Trophoblast cell (in vitro differentiated cells and primary cell): ENCODE data around the gene YIF1B.

Experiments
- DNase-seq, 2 donors: peaks; one replicate each; pipeline ENCODE4 v3.0.0-alpha.2; 2016
- H2AFZ ChIP-seq: 2 replicates; pipeline ENCODE4 v1.6.1; 2013; ENCODE audit warnings: low read length, moderate library complexity, mild to moderate bottlenecking; ENCODE audit not compliant: insufficient read depth, poor library complexity
- H2AK5ac ChIP-seq: 2 replicates; pipeline ENCODE4 v1.6.1; 2013; ENCODE audit warnings: mild to moderate bottlenecking, low read length
- H2BK120ac ChIP-seq: 2 replicates; pipeline ENCODE4 v1.6.1; 2013; ENCODE audit warnings: low read length, mild to moderate bottlenecking, moderate library complexity; ENCODE audit not compliant: insufficient read depth, poor library complexity
- H2BK12ac ChIP-seq: 2 replicates; pipeline ENCODE4 v1.6.1; 2013; ENCODE audit warnings: mild to moderate bottlenecking, low read length, moderate library complexity
- H2BK5ac ChIP-seq: 2 replicates; pipeline ENCODE4 v1.6.1; 2013; ENCODE audit warnings: low read length, low read depth, moderate library complexity, mild to moderate bottlenecking; ENCODE audit not compliant: poor library complexity
- H3K14ac ChIP-seq: 2 replicates; pipeline ENCODE4 v1.6.1; 2013; ENCODE audit warnings: mild to moderate bottlenecking, low read length
- H3K18ac ChIP-seq: 2 replicates; pipeline ENCODE4 v1.6.1; 2013; ENCODE audit warnings: mild to moderate bottlenecking, low read length
- H3K23ac ChIP-seq: 2 replicates; pipeline ENCODE4 v1.6.1; 2013; ENCODE audit warnings: low read length
- H3K27ac ChIP-seq: 2 replicates; pipeline ENCODE4 v1.5.1; 2013; ENCODE audit warnings: low read depth, mild to moderate bottlenecking, inconsistent platforms, low read length, moderate library complexity
- H3K27me3 ChIP-seq: 2 replicates; pipeline ENCODE4 v1.6.1; 2013; ENCODE audit warnings: inconsistent platforms, mild to moderate bottlenecking, low read length, moderate library complexity; ENCODE audit not compliant: insufficient read depth
- H3K36me3 ChIP-seq, 2 experiments: 1 replicate in 1 of 2; 2 replicates in 1 of 2; pipeline ENCODE4 v1.6.1; 2013; ENCODE audit warnings: low read length in 2 of 2, mild to moderate bottlenecking in 2 of 2, moderate library complexity in 1 of 2; ENCODE audit not compliant: insufficient read depth in 2 of 2, control insufficient read depth in 1 of 2
- H3K4ac ChIP-seq: 2 replicates; pipeline ENCODE4 v1.6.1; 2013; ENCODE audit warnings: low read depth, mild to moderate bottlenecking, low read length, moderate library complexity
- H3K4me1 ChIP-seq, 2 experiments: 1 replicate in 1 of 2; 2 replicates in 1 of 2; pipeline ENCODE4 v1.6.1; 2013; ENCODE audit warnings: low read length in 2 of 2, mild to moderate bottlenecking in 2 of 2, moderate library complexity in 1 of 2; ENCODE audit not compliant: insufficient read depth in 2 of 2, control insufficient read depth in 1 of 2
- H3K4me2 ChIP-seq: 2 replicates; pipeline ENCODE4 v1.6.1; 2013; ENCODE audit warnings: inconsistent platforms, mild to moderate bottlenecking, low read length, moderate library complexity
- H3K4me3 ChIP-seq: 2 replicates; pipeline ENCODE4 v1.5.1; 2013; ENCODE audit warnings: mild to moderate bottlenecking, low read depth, low read length, inconsistent platforms
- H3K79me1 ChIP-seq: one replicate; pipeline ENCODE4 v1.6.1; 2013; ENCODE audit warnings: low read length
- H3K79me2 ChIP-seq: 2 replicates; pipeline ENCODE4 v1.6.1; 2013; ENCODE audit warnings: low read length, mild to moderate bottlenecking; ENCODE audit not compliant: control insufficient read depth, insufficient read depth, poor library complexity
- H3K9ac ChIP-seq: 2 replicates; pipeline ENCODE4 v1.6.1; 2013; ENCODE audit warnings: mild to moderate bottlenecking, low read length
- H3K9me3 ChIP-seq: 2 replicates; pipeline ENCODE4 v1.6.1; 2013; ENCODE audit warnings: low read depth, mild to moderate bottlenecking, control low read depth, inconsistent platforms, low read length; ENCODE audit not compliant: insufficient read depth
- H4K12ac ChIP-seq: 2 replicates; pipeline ENCODE4 v1.6.1; 2013; ENCODE audit warnings: low read depth, mild to moderate bottlenecking, low read length, moderate library complexity
- H4K8ac ChIP-seq: 2 replicates; pipeline ENCODE4 v1.6.1; 2013; ENCODE audit warnings: low read depth, mild to moderate bottlenecking, low read length, moderate library complexity
- H4K91ac ChIP-seq: one replicate; pipeline ENCODE4 v1.6.1; 2013; ENCODE audit warnings: low read depth, mild to moderate bottlenecking, low read length, moderate library complexity
- WGBS: extraction: QIAGEN DNeasy Blood & Tissue Kit; methylation state at CpG from one replicate; pipeline ENCODE4 v1.1.7; 2013; ENCODE audit warnings: missing lambda C conversion rate; ENCODE audit not compliant: insufficient read length, insufficient coverage; ENCODE audit errors: extremely low coverage; 5-methylcytosine and 5-hydroxymethylcytosine counted together

YIF1B gene

DNA sequence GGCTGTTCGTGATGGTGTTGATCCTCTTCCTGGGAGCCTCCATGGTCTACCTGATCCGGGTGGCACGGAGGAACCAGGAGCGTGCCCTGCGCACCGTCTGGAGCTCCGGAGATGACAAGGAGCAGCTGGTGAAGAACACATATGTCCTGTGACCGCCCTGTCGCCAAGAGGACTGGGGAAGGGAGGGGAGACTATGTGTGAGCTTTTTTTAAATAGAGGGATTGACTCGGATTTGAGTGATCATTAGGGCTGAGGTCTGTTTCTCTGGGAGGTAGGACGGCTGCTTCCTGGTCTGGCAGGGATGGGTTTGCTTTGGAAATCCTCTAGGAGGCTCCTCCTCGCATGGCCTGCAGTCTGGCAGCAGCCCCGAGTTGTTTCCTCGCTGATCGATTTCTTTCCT, 23.9 kb downstream of the YIF1B start:
- Histone ChIP-seq H3K14ac (peak overlapping the region; percentile 21), H3K9me3 (peaks cover 2% of the 10 kb centered on the region), H3K4me2 (no peak overlapping the region), H4K91ac (no peak overlapping the region), H3K79me1 (no peaks in the 10 kb centered on the region), H2AFZ (no peak overlapping the region), H4K8ac (peak overlapping the region; percentile 10), H2AK5ac (peak overlapping the region; percentile 9), H4K12ac (no peak overlapping the region), H3K23ac (no peak overlapping the region), H3K18ac (peak overlapping the region; percentile 70), H3K4me1 (peaks cover 0 to 4% of the 10 kb centered on the region in 2 experiments), H3K9ac (no peak overlapping the region), H3K4ac (no peak overlapping the region), H2BK5ac (no peak overlapping the region), H3K27ac (no peak overlapping the region), H3K27me3 (no peaks in the 10 kb centered on the region), H3K4me3 (no peak overlapping the region), H2BK120ac (peak overlapping the region; percentile 25), H3K79me2 (no peaks in the 10 kb centered on the region), H3K36me3 (peaks cover 55 to 64% of the 10 kb centered on the region in 2 experiments), H2BK12ac (no peak overlapping the region)
- no peak for DNase-seq
- no CpG with 5 or more reads among the region's 15 CpGs for WGBS

DNA sequence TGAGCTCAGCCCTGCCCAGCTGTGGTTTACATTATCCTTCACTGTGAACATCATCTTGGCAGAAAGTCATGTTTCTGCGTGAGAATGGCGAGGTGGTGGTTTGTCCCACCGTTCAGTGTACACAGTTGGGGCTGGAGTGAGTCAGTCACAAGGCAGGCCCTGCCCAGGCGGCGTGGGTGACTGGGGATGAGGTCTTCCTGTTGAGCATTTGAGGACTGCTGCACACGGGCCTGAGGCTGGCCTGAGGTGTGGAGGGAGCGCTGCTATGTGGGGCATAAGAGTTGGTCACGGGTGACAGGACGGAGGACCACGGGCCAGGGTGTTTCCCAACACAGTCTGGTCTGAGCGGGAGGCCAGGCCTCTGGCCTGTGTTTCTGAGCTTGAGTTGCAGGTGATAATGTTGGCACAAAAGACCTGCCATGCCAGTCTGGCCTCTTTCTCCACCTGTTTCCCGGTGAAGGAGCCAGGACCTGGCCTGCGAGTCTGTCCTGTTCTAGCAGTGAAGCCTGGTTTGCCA, 25.1 kb downstream of the YIF1B start:
- WGBS, result no CpG with 5 or more reads among the region's 13 CpGs
- no peak overlapping the region for H2AFZ ChIP-seq
- no peak overlapping the region for H3K14ac ChIP-seq

DNA sequence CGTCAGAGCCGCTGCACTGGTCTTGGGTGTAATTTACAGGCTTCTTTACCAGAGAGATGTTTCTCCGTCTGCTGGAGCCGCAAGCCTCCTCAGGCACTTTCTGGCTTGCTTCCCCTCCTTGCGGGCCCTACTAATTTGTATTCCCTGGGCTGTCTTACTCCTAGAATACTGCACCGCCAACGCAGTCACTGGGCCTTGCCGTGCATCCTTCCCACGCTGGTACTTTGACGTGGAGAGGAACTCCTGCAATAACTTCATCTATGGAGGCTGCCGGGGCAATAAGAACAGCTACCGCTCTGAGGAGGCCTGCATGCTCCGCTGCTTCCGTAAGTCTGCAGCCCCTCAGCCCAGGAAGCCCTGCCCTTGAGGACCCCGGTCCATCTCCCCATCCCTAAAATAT, 25.8 kb downstream of the YIF1B start:
- H3K14ac ChIP-seq, result no peak overlapping the region
- no peak overlapping the region for H3K18ac ChIP-seq
- no peak overlapping the region for H2BK12ac ChIP-seq
- DNase-seq, result no peak
- H3K4me1 ChIP-seq, result peaks cover 0 to 4% of the 10 kb centered on the region in 2 experiments
- H3K9ac ChIP-seq, result no peak overlapping the region
- no CpG with 5 or more reads among the region's 15 CpGs for WGBS
- no peak overlapping the region for H4K12ac ChIP-seq
- H3K36me3 ChIP-seq, result peaks cover 66 to 76% of the 10 kb centered on the region in 2 experiments
- H4K8ac ChIP-seq, result no peak overlapping the region
- no peak overlapping the region for H2BK120ac ChIP-seq
- no peak overlapping the region for H2AK5ac ChIP-seq
- H3K79me1 ChIP-seq, result no peaks in the 10 kb centered on the region
- no peak overlapping the region for H2AFZ ChIP-seq
- no peak overlapping the region for H2BK5ac ChIP-seq
- H3K23ac ChIP-seq, result no peak overlapping the region
- H3K27ac ChIP-seq, result no peak overlapping the region
- H3K4me3 ChIP-seq, result no peak overlapping the region
- peaks cover 3% of the 10 kb centered on the region for H3K79me2 ChIP-seq
- H3K9me3 ChIP-seq, result peaks cover 2% of the 10 kb centered on the region
- H3K4me2 ChIP-seq, result no peak overlapping the region
- H3K4ac ChIP-seq, result no peak overlapping the region
- H3K27me3 ChIP-seq, result no peaks in the 10 kb centered on the region
- no peak overlapping the region for H4K91ac ChIP-seq

More for the DNA sequence above, 25.1 kb downstream of the YIF1B start:
- no peak overlapping the region for H3K23ac ChIP-seq
- no peak overlapping the region for H2BK12ac ChIP-seq
- H2BK5ac ChIP-seq, result no peak overlapping the region
- no peak overlapping the region for H2BK120ac ChIP-seq
- H3K27me3 ChIP-seq, result no peaks in the 10 kb centered on the region
- no peak overlapping the region for H3K27ac ChIP-seq
- no peak overlapping the region for H4K8ac ChIP-seq
- no peak overlapping the region for H3K9ac ChIP-seq
- H3K9me3 ChIP-seq, result peaks cover 2% of the 10 kb centered on the region
- no peak overlapping the region for H3K18ac ChIP-seq
- no peaks in the 10 kb centered on the region for H3K79me1 ChIP-seq
- no peak overlapping the region for H4K91ac ChIP-seq
- peaks cover 61 to 70% of the 10 kb centered on the region in 2 experiments for H3K36me3 ChIP-seq
- H4K12ac ChIP-seq, result no peak overlapping the region
- H2AK5ac ChIP-seq, result no peak overlapping the region
- no peak overlapping the region for H3K4ac ChIP-seq
- DNase-seq, result no peak
- H3K4me3 ChIP-seq, result no peak overlapping the region
- peaks cover 0 to 4% of the 10 kb centered on the region in 2 experiments for H3K4me1 ChIP-seq
- no peaks in the 10 kb centered on the region for H3K79me2 ChIP-seq
- no peak overlapping the region for H3K4me2 ChIP-seq

DNA sequence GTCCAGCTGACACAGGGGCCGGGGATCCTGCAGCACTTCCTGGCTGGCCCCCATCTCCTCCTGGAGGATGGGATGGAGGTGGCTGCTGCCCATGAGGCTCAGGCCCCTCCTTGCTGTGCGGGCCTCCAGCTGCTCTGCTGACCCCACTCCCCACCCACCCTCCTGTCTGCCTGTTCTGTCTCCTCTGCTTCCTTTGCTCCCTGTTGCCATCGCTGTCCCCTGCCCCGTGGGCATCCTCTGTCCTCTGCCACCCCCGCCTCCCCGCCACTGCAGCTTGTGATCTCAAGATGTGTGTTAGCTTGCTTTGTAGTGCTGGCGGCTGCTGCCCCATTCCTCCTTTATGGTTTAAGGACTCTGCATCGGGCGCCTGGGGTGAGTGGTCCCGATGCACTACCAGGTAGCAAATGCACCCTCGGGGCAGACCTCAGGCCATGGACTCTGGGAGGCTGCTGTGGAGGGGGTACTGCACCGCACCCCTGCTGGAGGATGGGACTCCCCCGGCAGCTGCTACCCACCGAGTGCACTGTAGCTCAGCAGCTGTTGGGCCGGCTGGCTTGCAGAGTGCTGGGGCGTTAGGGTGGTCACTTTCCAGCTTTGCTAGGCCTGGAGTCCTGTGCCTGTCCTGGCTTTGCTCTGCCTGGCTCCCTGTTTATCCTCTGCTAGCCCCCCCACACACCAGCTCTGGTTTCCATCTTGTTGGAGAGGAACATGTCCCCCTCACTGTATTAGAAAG, 27.5 kb downstream of the YIF1B start:
- WGBS, result no CpG with 5 or more reads among the region's 16 CpGs
- DNase-seq, result no peak
- no peaks in the 10 kb centered on the region for H3K27me3 ChIP-seq
- H4K91ac ChIP-seq, result no peak overlapping the region
- no peak overlapping the region for H2AK5ac ChIP-seq
- no peak overlapping the region for H3K4me2 ChIP-seq
- H3K9me3 ChIP-seq, result peaks cover 2% of the 10 kb centered on the region
- no peak overlapping the region for H2BK120ac ChIP-seq
- H3K18ac ChIP-seq, result no peak overlapping the region
- H4K8ac ChIP-seq, result no peak overlapping the region
- H3K23ac ChIP-seq, result no peak overlapping the region
- no peak overlapping the region for H4K12ac ChIP-seq
- no peak overlapping the region for H3K27ac ChIP-seq
- no peaks in the 10 kb centered on the region for H3K79me1 ChIP-seq
- no peak overlapping the region for H3K4ac ChIP-seq
- H3K9ac ChIP-seq, result no peak overlapping the region
- H2AFZ ChIP-seq, result no peak overlapping the region
- no peak overlapping the region for H3K4me3 ChIP-seq
- peaks cover 0 to 4% of the 10 kb centered on the region in 2 experiments for H3K4me1 ChIP-seq
- no peak overlapping the region for H3K14ac ChIP-seq
- no peak overlapping the region for H2BK12ac ChIP-seq
- H3K79me2 ChIP-seq, result peaks cover 6% of the 10 kb centered on the region
- H3K36me3 ChIP-seq, result peaks cover 75% of the 10 kb centered on the region in 2 experiments
- H2BK5ac ChIP-seq, result no peak overlapping the region
